Superior temporal gyrus (tissue), 1 donor: ENCODE measurements around the gene CEP57L1.
"Not testable (repeated sequence)": the region's sequence is repeated elsewhere in the genome, so short reads cannot be mapped to it uniquely, and the experiment has no call there.

Source experiments
- DNase-seq: peaks from one replicate; pipeline ENCODE4 v3.0.0-alpha.2; 2016; ENCODE audit errors: extremely low spot score

The CEP57L1 gene

DNA sequence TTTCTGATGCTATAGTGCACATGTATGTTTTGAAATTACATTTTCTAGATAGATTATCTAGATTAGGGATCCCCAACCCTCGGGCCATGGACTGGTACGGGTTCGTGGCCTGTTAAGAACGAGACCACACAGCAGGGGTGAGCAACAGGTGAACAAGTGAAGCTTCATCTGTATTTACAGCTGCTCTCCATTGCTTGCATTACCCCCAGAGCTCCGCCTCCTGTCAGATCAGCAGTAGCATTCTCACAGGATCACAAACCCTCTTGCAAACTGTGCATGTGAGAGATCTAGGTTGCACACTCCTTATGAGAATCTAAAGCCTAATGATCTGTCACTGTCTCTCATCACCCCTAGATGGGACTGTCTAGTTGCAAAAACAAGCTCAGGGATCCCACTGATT lies 10.4 kb downstream of the CEP57L1 start:
- no peak for DNase-seq

DNA sequence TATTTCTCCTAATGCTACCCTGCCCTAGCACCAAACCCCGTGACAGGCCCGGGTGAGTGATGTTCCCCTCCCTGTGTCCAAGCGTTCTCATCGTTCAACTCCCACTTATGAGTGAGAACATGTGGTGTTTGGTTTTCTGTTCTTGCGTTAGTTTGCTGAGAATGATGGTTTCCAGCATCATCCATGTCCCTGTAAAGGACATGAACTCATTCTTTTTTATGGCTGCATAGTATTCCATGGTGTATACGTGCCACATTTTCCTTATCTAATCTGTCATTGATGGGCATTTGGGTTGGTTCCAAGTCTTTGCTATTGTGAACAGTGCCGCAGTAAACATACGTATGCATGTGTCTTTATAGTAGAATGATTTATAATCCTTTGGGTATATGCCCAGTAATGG lies 14.4 kb downstream of the CEP57L1 start:
- not testable (repeated sequence) for DNase-seq

GRCh38 chr6:109112663-109113062 lies 17.4 kb downstream of the CEP57L1 start:
- DNase-seq, result not testable (repeated sequence)

DNA sequence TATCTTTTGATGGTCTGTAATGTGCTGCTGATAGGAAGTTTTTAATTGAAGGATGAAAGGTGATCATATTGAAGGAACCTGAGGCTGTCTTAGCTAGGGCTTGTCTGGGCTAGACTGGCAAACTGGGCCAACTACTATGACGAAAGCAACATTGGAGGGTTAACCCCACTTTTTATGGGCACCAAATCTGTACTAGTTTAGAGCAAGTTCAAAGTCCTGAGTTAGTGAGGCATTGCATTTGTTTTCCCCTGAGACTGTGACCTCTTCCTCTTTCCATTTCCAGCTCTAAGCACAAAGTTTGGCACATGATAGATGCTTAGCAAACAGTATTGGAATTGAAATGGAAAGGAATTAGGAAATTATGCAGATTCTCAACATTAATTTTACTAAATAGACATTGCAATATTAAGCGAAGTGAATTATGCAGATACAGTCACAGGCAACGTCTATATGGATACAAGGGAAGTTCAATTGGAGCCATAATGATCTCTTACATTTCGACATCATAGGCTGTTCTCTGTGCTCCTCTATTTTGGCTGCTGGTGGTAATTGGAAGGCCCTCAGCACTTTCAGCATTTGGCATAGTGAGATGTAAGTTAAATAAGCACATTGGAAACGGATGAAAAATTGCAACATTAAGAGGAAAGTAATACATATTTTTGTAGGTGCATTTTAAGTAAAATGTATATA lies 22.2 kb downstream of the CEP57L1 start:
- DNase-seq, result no peak

DNA sequence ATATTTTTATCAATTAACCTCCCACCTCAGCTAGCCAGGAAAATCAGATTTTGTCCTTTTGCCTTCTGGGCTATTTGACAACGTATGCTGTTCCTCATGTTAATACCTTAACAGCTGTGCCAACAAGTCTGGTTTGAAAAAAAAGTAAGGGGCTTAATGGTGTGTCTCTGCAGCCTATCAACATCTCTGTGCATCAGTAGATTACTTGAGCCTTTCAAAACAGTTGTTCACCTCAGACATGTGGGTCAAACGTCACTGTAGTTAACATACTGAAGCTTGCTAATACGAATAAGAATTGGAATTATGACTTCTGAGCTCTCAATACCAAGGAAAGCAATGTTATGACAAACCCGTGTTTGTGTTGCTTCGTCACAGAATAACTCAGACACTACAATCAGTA lies 23.0 kb downstream of the CEP57L1 start:
- no peak for DNase-seq

DNA sequence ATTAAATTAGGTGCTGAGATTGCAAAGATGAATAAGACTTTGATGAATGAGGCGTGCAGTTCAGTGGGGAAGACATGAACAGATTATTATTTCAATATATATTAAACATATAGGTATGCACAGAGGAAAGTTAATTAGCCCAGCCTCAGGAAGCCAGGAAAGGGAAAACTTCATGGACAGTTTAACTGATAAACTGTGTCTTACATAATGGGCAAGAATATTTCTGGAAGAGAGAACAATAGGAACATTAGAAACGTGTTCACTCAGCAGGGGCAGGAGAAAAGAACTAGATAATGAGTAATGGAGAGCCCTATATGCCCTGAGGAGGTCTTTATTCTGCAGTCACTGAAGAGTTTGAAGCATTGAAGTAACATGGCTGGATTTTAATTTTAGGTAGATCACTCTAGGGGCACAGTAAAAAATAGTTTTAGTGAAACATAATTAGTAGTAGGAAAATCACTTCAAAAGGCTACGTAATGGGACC lies 23.6 kb downstream of the CEP57L1 start:
- no peak for DNase-seq

DNA sequence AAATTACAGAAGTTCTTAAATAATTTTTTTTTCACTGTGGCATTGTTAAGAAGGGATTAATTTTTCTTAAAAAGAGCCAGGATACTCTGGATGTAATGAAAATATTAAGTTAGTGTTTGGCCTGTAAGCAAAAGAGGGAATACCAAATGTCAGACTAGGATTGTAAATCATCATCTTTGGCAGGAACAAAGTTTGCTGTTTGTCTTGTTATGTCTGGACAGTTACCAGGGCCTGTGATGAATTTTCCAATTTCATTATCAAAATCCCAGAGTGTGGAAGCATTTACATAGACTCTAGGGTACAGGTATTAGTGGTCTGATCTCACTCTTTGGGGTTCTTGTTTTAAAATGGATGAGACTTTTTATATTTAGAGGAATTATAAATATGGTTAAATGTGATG lies 26.1 kb downstream of the CEP57L1 start:
- peak; percentile 13 for DNase-seq

DNA sequence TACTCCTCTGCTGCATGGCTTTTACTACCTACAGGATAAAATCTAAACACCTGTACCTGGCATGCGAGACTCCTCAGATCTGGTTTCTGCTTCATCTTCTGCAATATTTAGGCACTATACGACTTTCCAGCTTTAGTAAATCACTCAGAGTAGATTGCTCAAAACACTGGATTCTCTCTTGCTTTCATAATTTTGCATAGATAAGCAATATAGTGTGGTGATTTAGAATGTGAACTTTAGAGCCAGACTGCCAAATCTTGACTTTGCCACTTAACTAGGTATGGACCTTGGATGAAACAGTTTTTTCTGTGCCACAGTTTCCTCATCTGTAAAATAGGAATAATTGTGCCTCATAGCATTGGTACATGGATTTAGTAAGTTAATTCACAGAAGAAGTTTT lies 28.9 kb downstream of the CEP57L1 start:
- no peak for DNase-seq

DNA sequence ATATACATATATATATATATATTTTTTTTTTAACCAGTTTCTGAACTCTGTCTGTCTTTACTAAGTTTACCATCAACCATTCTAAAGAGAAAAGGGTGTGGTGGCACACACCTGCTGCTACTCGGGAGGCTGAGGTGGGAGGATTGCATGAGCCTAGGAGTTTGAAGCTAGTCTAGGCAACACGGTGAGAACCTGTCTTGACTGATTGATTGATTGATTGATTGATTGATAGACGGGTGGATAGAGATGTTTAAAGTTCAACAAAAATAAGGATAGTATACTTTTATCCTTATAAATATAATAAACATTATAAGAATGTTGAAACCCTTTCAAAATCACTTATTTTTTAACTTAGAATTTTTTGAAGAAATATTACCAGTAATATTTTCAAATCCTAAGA lies 30.2 kb downstream of the CEP57L1 start:
- no peak for DNase-seq

DNA sequence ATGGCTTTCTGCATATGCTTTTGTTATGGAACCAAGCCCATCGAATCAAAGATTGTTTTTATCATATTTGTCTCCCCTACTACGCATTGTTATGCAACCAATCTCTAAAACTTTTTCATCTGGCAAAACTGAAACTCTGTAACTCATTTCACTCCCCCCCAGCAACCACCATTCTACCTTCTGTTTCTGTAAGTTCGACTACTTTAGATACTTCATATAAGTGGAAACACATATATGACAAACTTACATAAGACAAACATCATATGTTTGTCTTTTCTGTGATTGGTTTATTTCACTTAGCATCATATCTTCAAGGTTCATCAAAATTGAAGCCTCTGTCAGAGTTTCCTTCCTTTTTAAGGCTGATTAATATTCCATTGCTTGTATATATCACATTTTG lies 34.8 kb downstream of the CEP57L1 start:
- DNase-seq, result no peak

DNA sequence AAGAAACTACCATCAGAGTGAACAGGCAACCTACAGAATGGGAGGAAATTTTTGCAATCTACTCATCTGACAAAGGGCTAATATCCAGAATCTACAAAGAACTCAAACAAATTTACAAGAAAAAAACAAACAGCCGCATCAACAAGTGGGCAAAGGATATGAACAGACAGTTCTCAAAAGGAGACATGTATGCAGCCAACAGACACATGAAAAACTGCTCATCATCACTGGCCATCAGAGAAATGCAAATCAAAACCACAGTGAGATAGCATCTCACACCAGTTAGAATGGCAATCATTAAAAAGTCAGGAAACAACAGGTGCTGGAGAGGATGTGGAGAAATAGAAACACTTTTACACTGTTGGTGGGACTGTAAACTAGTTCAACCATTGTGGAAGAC lies 40.3 kb downstream of the CEP57L1 start:
- not testable (repeated sequence) for DNase-seq

GRCh38 chr6:109136039-109136438 lies 40.7 kb downstream of the CEP57L1 start:
- not testable (repeated sequence) for DNase-seq

- DNase-seq, result not testable (repeated sequence)
Observed at GRCh38 chr6:109136530-109136929, 41.2 kb downstream of the CEP57L1 start.

DNA sequence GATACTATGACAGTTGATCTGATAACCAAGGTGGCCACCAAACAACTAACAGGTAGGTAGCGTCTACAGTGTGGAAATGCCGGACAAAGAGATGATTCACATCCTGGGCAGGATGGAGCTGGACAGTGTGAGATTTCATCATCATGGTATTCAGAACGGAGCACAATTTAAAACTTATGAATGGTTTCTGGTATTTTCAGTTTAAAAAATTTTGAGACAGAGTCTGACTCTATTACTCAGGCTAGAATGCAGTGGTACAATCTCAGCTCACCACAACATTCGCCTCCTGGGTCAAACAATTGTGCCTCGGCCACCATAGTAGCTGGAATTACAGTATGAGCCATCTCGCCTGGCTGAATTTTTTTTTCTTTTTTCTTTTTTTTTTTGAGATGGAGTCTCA lies 43.8 kb downstream of the CEP57L1 start:
- DNase-seq, result no peak

- DNase-seq, result not testable (repeated sequence)
Observed at GRCh38 chr6:109142067-109142466, 46.8 kb downstream of the CEP57L1 start.

DNA sequence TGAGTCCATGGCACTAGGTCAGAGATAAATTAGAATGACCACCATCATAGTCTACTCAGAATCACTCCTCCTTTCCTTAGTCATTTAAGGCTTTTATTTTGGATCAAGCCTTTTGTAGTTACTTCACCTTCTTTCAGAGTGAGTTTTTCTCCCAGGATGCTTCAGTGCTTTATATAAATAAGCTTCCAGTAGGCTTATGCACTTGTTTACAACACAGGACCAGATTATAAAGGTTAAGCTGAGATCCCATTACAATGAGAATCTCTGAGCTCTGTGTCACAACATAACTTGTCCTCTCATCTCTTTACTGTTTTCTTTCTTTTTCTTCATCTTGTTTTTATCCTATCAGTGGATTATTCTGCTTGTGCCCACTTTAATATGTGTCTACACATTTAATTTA lies 47.9 kb downstream of the CEP57L1 start:
- no peak for DNase-seq

DNA sequence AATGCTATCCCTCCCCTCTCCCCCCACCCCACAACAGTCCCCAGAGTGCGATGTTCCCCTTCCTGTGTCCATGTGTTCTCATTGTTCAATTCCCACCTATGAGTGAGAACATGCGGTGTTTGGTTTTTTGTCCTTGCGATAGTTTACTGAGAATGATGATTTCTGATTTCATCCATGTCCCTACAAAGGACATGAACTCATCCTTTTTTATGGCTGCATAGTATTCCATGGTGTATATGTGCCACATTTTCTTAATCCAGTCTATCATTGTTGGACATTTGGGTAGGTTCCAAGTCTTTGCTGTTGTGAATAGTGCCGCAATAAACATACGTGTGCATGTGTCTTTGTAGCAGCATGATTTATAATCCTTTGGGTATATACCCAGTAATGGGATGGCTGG lies 52.9 kb downstream of the CEP57L1 start:
- not testable (repeated sequence) for DNase-seq

- DNase-seq, result not testable (repeated sequence)
Observed at GRCh38 chr6:109148716-109149115, 53.4 kb downstream of the CEP57L1 start.

GRCh38 chr6:109153752-109154151 lies 58.4 kb downstream of the CEP57L1 start:
- no peak for DNase-seq

GRCh38 chr6:109164331-109164730 lies 69.0 kb downstream of the CEP57L1 start:
- DNase-seq, result no peak

GRCh38 chr6:109165392-109165974 lies 70.2 kb downstream of the CEP57L1 start:
- DNase-seq, result no peak

GRCh38 chr6:109166673-109167072 lies 71.4 kb downstream of the CEP57L1 start:
- DNase-seq, result no peak

DNA sequence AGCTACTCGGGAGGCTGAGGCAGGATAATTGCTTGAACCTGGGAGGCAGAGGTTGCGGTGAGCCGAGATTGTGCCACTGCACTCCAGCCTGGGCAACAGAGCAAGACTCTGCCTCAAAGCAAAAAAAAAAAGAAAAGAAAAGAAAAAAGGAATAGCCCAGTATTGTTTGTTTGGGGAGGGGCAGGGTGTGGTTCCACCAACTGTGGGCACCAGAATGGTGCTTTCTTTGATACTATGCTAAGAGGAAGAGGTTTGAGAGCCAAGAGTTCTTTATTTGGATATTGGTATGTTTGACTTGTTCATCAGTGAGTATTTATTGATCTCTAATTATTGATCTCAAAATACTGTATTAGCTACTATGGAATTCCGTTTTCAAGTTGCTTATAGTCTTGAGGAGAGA lies 72.3 kb downstream of the CEP57L1 start:
- no peak for DNase-seq

GRCh38 chr6:109170333-109170732 lies 75.0 kb downstream of the CEP57L1 start:
- no peak for DNase-seq
